Activated CD8-positive, alpha-beta T cell treated with anti-CD3 and anti-CD28 coated beads for 36 hours (primary cell): Measurements from ENCODE around the gene ADSS1. TPM values are rescaled to one million over a fixed set of nuclear protein-coding genes. Genes with fewer than 3 reads are reported as not detected.
A peak's percentile ranks its signal among the peaks of the same experiment; 100 is the strongest.

ENCODE experiments used
- ATAC-seq: fragments of 200-7000 bp; cut with Tn5 transposase; one replicate; pipeline ENCODE4 v1.10.0; 2021; ENCODE audit warnings: mild to moderate bottlenecking, moderate library complexity
- CTCF ChIA-PET: fragments of 350-600 bp; sonication (Branson Sonifier 250); formaldehyde crosslinking; loops from one replicate; lab custom pipeline; 2021; ENCODE audit warnings: antibody characterized with exemption; lab: Charles Lee
- POLR2A ChIA-PET: fragments of 350-600 bp; sonication (Branson Sonifier 250); formaldehyde crosslinking; loops from one replicate; lab custom pipeline; 2021; ENCODE audit warnings: antibody characterized with exemption; lab: Charles Lee
- DNase-seq: peaks from one replicate; pipeline ENCODE4 v3.0.0-alpha.2; 2020
- H3K27ac Mint-ChIP-seq: one replicate; pipeline ENCODE4 v1.8.0; 2021; ENCODE audit warnings: mild to moderate bottlenecking, mixed read lengths
- H3K27me3 Mint-ChIP-seq: one replicate; pipeline ENCODE4 v1.8.0; 2021; ENCODE audit warnings: mixed read lengths
- H3K36me3 Mint-ChIP-seq: one replicate; pipeline ENCODE4 v1.8.0; 2021; ENCODE audit warnings: low read depth, mixed read lengths
- H3K4me1 Mint-ChIP-seq: one replicate; pipeline ENCODE4 v1.8.0; 2021; ENCODE audit warnings: low read depth, mixed read lengths
- H3K4me3 Mint-ChIP-seq: one replicate; pipeline ENCODE4 v1.8.0; 2021; ENCODE audit warnings: mild to moderate bottlenecking, moderate library complexity, mixed read lengths
- H3K9me3 Mint-ChIP-seq: one replicate; pipeline ENCODE4 v1.8.0; 2021; ENCODE audit warnings: mixed read lengths
- intact Hi-C: fragments of 100-400 bp; cut with micrococcal nuclease; formaldehyde crosslinking; loops from one replicate; pipeline ENCODE4 v1.10.0; 2022
- total RNA-seq, 2 experiments: library from RNA; stranded (reverse); gene quantifications; one replicate each; pipeline ENCODE4 v1.2.3, GENCODE V29; 2021
- TF ChIP-seq, protein P1 (sequence below): fragments of 200-600 bp; IDR thresholded peaks from one replicate; pipeline ENCODE4 v1.8.0; 2022; ENCODE audit warnings: antibody characterized with exemption, mild to moderate bottlenecking

The ADSS1 gene
- total RNA-seq, 2 experiments from 2014 or later: 2.7 to 3.0 TPM

DNA sequence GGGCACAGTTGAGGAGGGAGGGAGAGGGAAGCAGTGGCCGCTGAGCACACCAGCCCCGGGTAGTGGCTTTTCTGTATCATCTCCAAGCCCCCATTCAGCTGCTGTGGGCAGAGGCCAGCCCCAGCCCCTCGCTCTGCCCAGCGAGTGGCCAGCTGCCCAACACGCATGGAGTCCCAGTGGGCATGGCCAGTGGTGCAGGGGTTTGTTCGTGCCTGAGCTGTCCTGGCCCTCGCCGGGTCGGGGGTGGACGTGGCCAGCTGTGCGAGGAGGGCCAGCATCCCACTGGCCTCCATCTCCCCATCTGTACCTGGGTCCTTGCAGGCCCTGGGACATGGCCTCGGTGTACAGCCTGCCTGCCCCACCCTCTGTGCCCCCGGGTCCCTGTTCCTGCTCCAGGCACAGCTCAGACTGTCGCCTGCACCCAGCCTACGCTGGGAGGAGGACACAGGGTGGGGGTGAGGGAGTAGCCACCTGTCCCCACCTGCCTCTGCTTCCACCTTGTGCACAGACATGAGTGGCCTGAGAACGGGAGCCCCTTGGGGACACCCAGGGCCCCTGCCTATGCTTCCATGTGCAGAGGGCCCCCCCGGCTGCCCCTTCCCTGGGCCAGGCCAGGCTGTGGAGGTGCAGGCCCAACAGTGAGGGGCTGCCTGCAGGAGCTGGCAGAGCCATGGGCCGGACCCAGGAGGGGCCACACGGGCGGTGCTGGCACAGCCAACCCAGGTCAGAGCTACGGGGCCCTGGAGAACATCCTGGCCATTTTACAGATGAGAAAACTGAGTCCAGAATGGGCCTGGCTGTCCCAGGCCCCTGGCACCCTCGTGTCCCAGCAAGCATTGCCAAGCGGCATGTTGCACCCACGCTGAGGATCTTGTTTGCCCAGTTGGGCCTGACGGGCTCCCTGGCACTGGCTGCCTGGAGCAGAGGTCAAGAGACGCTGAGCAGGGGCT, 30.3 kb upstream of the ADSS1 start:
- peak overlapping the region; percentile 86 for H3K27ac Mint-ChIP-seq

DNA sequence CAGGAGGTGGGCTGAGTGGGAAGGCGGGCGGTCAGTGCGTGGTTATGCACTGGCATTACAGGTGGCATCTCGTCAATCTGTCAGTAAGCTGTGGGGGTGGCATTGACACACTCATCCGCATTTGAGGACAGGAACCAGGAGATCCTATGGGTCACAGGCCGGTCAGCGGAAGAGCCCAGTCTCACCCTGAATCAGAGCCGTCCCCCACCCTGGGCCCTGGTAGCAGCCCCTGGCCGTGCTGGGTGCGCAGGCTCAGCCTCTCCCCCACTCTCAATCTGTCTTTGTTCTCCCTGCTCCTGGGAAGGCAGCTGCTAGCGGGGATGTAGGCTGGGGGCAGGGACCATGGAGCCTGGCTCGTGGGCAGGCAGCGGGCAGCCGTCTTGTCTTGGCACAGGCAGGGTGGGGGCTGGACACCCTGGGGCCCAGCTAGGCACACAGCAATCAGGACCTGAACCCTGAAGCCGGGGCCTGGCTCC, 29.5 kb upstream of the ADSS1 start:
- peaks cover 2% of the 10 kb centered on the region for H3K36me3 Mint-ChIP-seq
- peaks cover 34% of the 10 kb centered on the region for H3K4me1 Mint-ChIP-seq
- ChIA-PET CTCF (interaction anchor here (1.0 to 1.1 kb wide), 2 partner anchors 9 to 35 kb away, joined by 3 to 4 read pairs; no protein-coding TSS in a partner anchor), POLR2A (interaction anchor here (1.3 to 4.9 kb wide), 3 partner anchors 16 to 44 kb away, joined by 3 to 26 read pairs (median 4); partner anchors contain the start of gene ADSS1)
- ATAC-seq (no peak), DNase-seq (no peak)
- no peaks in the 10 kb centered on the region for H3K9me3 Mint-ChIP-seq
- peak overlapping the region; percentile 86 for H3K27ac Mint-ChIP-seq
- no peaks in the 10 kb centered on the region for H3K27me3 Mint-ChIP-seq
- TF ChIP-seq, protein P1, sequence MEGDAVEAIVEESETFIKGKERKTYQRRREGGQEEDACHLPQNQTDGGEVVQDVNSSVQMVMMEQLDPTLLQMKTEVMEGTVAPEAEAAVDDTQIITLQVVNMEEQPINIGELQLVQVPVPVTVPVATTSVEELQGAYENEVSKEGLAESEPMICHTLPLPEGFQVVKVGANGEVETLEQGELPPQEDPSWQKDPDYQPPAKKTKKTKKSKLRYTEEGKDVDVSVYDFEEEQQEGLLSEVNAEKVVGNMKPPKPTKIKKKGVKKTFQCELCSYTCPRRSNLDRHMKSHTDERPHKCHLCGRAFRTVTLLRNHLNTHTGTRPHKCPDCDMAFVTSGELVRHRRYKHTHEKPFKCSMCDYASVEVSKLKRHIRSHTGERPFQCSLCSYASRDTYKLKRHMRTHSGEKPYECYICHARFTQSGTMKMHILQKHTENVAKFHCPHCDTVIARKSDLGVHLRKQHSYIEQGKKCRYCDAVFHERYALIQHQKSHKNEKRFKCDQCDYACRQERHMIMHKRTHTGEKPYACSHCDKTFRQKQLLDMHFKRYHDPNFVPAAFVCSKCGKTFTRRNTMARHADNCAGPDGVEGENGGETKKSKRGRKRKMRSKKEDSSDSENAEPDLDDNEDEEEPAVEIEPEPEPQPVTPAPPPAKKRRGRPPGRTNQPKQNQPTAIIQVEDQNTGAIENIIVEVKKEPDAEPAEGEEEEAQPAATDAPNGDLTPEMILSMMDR: no peak
- H3K4me3 Mint-ChIP-seq: peak overlapping the region; percentile 59
- intact Hi-C loops: no loop called here

More for the DNA sequence above, 30.3 kb upstream of the ADSS1 start:
- CTCF ChIA-PET: no interaction called here
- ATAC-seq (no peak), DNase-seq (no peak)
- H3K4me1 Mint-ChIP-seq: peaks cover 37% of the 10 kb centered on the region
- no peaks in the 10 kb centered on the region for H3K9me3 Mint-ChIP-seq
- H3K4me3 Mint-ChIP-seq: peak overlapping the region; percentile 59
- TF ChIP-seq, protein P1: no peak
- no peaks in the 10 kb centered on the region for H3K27me3 Mint-ChIP-seq
- POLR2A ChIA-PET: interaction anchor here (0.5 to 4.9 kb wide), 4 partner anchors 10 to 31 kb away, joined by 3 to 26 read pairs (median 4); partner anchors contain the start of gene ADSS1
- intact Hi-C loops: no loop called here
- H3K36me3 Mint-ChIP-seq: peaks cover 2% of the 10 kb centered on the region

DNA sequence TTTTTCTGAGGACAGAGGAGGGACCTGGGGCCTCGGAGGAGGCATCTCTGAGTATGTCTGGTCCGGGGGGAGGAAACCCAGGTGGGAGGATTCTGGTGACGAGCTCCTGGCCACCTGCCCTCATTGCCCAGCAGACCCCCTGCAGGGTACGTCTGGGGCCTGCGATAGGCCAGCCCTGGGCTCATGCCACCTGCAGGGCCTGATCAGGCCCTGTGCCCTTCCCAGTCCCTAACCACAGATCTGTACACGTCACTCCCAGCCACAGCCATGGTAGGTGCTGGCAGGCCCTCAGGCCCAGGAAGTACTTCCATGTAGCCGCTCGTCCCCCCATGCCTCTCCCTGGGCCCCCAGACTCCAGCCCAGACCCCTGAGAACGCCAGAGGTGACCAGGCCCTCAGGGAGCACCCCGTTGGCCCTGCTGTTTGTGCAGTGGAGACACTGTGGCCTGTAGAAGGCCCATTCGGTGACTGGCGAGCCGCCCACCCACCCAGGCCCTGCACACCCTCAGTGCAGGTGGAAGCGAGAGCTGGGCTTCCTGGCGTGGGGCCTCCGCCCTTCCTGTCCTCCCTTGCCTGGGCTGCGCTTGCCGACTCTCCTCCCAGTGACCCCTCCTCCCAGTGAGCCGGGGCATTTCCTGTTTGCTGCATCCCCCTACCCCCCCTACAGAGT, 28.9 kb upstream of the ADSS1 start:
- TF ChIP-seq, protein P1: no peak
- intact Hi-C loops: no loop called here
- POLR2A ChIA-PET: interaction anchor here (0.6 to 4.9 kb wide), 4 partner anchors 17 to 325 kb away, joined by 3 to 26 read pairs (median 4); partner anchors contain the start of gene ADSS1

DNA sequence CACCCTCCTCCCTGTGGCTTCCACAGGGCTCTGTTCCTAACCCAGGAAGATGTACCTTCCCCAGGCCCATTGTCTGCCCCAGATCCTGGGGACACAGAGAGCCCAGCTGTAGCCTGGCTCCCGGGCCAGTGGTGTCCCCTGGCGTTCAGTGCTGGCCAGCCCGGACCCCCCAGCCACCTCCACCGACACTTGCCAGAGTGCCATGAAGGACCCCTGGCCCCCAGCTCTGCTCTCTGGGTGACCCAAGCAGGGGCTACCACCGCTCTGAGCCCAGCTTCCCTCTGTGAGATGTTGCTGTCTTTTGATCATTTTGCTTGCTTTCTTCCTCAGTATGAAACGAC, 28.4 kb upstream of the ADSS1 start:
- Mint-ChIP-seq H3K4me3 (no peak overlapping the region), H3K4me1 (peaks cover 34% of the 10 kb centered on the region), H3K27me3 (no peaks in the 10 kb centered on the region), H3K9me3 (no peaks in the 10 kb centered on the region), H3K36me3 (peaks cover 2% of the 10 kb centered on the region), H3K27ac (peak overlapping the region; percentile 86)
- intact Hi-C loops: no loop called here
- ChIA-PET CTCF (interaction anchor here (4.0 kb wide), 1 partner anchor 14 kb away, joined by 16 read pairs; no protein-coding TSS in a partner anchor), POLR2A (interaction anchor here (1.3 to 4.9 kb wide), 2 partner anchors 17 to 43 kb away, joined by 3 to 26 read pairs; no protein-coding TSS in a partner anchor)
- DNase-seq: no peak
- ATAC-seq: no peak
- TF ChIP-seq, protein P1: no peak

More for the DNA sequence above, 28.9 kb upstream of the ADSS1 start:
- Mint-ChIP-seq H3K4me1 (peaks cover 34% of the 10 kb centered on the region), H3K4me3 (peak overlapping the region; percentile 59), H3K9me3 (no peaks in the 10 kb centered on the region), H3K36me3 (peaks cover 2% of the 10 kb centered on the region), H3K27me3 (no peaks in the 10 kb centered on the region), H3K27ac (peak overlapping the region; percentile 86)
- DNase-seq: peak; percentile 79
- peak; percentile 90 for ATAC-seq
- CTCF ChIA-PET: interaction anchor here (1.0 to 4.0 kb wide), 3 partner anchors 8 to 35 kb away, joined by 3 to 16 read pairs (median 4); no protein-coding TSS in a partner anchor
